Spleen (tissue), 11 donors: ENCODE data around the gene ERC2. TPM values are rescaled to one million over a fixed set of nuclear protein-coding genes. Genes with fewer than 3 reads are reported as not detected.

Experiments used
- DNase-seq: peaks from one replicate; pipeline ENCODE4 v3.0.0-alpha.2; 2020
- H3K27ac ChIP-seq, 8 donors: fragments of 200-600 bp; sonication (generic) in 7 of 8; 1 replicate in 4 of 8; 2 replicates in 4 of 8; pipeline versions ENCODE4 v1.5.0 to v1.8.0; 2016 to 2021; ENCODE audit warnings: inconsistent platforms in 4 of 8, mild to moderate bottlenecking in 4 of 8, moderate library complexity in 1 of 8
- H3K27me3 ChIP-seq, 7 donors: fragments of 200-600 bp; sonication (generic) in 6 of 7; replicated peaks in 1 of 7; 1 replicate in 4 of 7; 2 replicates in 3 of 7; pipeline versions ENCODE4 v1.5.0 to v1.8.0; 2016 to 2021; ENCODE audit warnings: inconsistent platforms in 3 of 7, mild to moderate bottlenecking in 1 of 7
- H3K36me3 ChIP-seq, 6 donors: fragments of 200-600 bp; sonication (generic) in 5 of 6; 1 replicate in 4 of 6; 2 replicates in 2 of 6; pipeline versions ENCODE4 v1.5.0 to v1.8.0; 2016 to 2021; ENCODE audit warnings: inconsistent platforms in 2 of 6
- H3K4me1 ChIP-seq, 6 donors: fragments of 200-600 bp; sonication (generic) in 5 of 6; 1 replicate in 3 of 6; 2 replicates in 3 of 6; pipeline versions ENCODE4 v1.5.0 to v1.8.0; 2016 to 2021; ENCODE audit warnings: inconsistent platforms in 3 of 6
- H3K4me3 ChIP-seq, 8 donors: fragments of 200-600 bp; sonication (generic) in 7 of 8; 1 replicate in 4 of 8; 2 replicates in 4 of 8; pipeline versions ENCODE4 v1.5.0 to v1.8.0; 2016 to 2021; ENCODE audit warnings: inconsistent platforms in 4 of 8, mild to moderate bottlenecking in 4 of 8, moderate library complexity in 2 of 8
- H3K9me3 ChIP-seq, 8 donors: fragments of 200-600 bp; sonication (generic) in 7 of 8; 1 replicate in 4 of 8; 2 replicates in 4 of 8; pipeline versions ENCODE4 v1.5.0 to v1.8.0; 2016 to 2021; ENCODE audit warnings: inconsistent platforms in 4 of 8
- CTCF ChIP-seq, 11 experiments: fragments of 200-600 bp in 7 of 11; fragments of 450-650 bp in 4 of 11; sonication (generic) in 4 of 11; IDR thresholded peaks in 8 of 11; conservative IDR thresholded peaks in 3 of 11; 1 replicate in 7 of 11; 2 replicates in 4 of 11; pipeline versions ENCODE4 v1.4.0 to v1.8.0; 2016 to 2021; ENCODE audit warnings: antibody characterized with exemption in 11 of 11, inconsistent platforms in 4 of 11, mild to moderate bottlenecking in 1 of 11
- POLR2A ChIP-seq, 3 donors: fragments of 450-650 bp; IDR thresholded peaks; one replicate each; pipeline ENCODE4 v1.5.1; 2017; ENCODE audit warnings: antibody characterized with exemption in 3 of 3, mild to moderate bottlenecking in 1 of 3
- POLR2AphosphoS5 ChIP-seq, 3 donors: sonication (generic); formaldehyde crosslinking; IDR thresholded peaks; one replicate each; pipeline ENCODE4 v1.5.1; 2017; ENCODE audit warnings: antibody characterized with exemption in 3 of 3
- WGBS, 5 donors: extraction: QIAGEN DNeasy Blood & Tissue Kit in 3 of 5; methylation state at CpG; one replicate each; pipeline versions ENCODE4 v1.1.5 to v1.1.7; 2013 to 2018; 5-methylcytosine and 5-hydroxymethylcytosine counted together
- intact Hi-C: fragments of 100-400 bp; cut with DNase I; formaldehyde crosslinking; loops from one replicate; pipeline ENCODE4 v1.15.0; 2023; ENCODE audit warnings: low total_unique reads
- polyA plus RNA-seq, 3 donors: library from polyadenylated mRNA; stranded (reverse); fragments of 200-250 nt; gene quantifications; one replicate each; pipeline ENCODE4 v1.2.1, GENCODE V29; 2013
- total RNA-seq, 7 donors: library from RNA; depleted of rRNA in 3 of 7; stranded (reverse); fragments of >200 nt in 3 of 7; fragmentation: NEBNext Ultra II Directional in 4 of 7; extraction: Animal tissue kit (Norgen Biotek cat#: 25700) in 4 of 7; gene quantifications; one replicate each; pipeline versions ENCODE4 v1.1.0 to v1.2.1, GENCODE V29; 2016 to 2021
- donor health status: healthy with polysubstance abuse.
- donor health status: DM: no; HTN: no; CAD: no; lungs with moderate emphysema.
- donor health status: DM: no; HTN: no; CAD: no.
- donor health status: Bipolar disorder and iron deficiency.
- donor health status: healthy.
- donor health status: DM: no; HTN: no; CAD: no.
- donor health status: DM: yes; HTN: yes; CAD: no.

Gene ERC2
- total and polyA plus RNA-seq, 10 donors, result 0.04 to 4.9 (median 0.39) TPM

DNA sequence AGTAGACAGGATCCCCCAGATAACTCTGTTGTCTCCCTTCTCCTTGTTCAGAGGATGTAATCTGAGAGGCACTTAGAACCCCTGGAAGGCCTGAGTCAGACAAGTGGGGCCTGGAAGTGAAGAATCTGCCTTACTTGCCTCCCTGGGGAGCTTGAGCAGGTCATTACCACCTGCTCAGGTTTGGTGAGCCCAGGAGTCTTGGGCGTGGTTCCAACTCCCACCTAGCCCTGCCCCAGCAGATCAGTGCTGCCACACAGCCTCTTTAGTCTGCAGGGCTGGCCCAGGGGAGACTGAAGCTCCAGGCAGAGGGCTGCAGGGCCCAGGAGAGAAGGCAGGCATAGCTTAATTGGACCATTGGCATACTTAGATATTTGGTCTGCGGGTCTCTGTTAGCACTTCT is 230.0 kb downstream of the ERC2 start:
- TF ChIP-seq POLR2AphosphoS5 (IDR thresholded peaks at IDR 0.05) (no peak), POLR2A (IDR thresholded peaks at IDR 0.05) (no peak), CTCF (IDR thresholded peaks at IDR 0.05 in 8 of 11, conservative IDR thresholded peaks at IDR 0.05 in 3 of 11) (no peak)
- Histone ChIP-seq H3K36me3 (no peaks in the 10 kb centered on the region), H3K9me3 (no peaks in the 10 kb centered on the region), H3K4me3 (no peak overlapping the region), H3K27ac (no peak overlapping the region), H3K27me3 (no peaks in the 10 kb centered on the region), H3K4me1 (no peaks in the 10 kb centered on the region)
- 75 to 81% (median 80%) methylated on average over 2 of the region's 2 CpGs for WGBS, 5 donors
- DNase-seq, result no peak
- intact Hi-C loops, result no loop called here

DNA sequence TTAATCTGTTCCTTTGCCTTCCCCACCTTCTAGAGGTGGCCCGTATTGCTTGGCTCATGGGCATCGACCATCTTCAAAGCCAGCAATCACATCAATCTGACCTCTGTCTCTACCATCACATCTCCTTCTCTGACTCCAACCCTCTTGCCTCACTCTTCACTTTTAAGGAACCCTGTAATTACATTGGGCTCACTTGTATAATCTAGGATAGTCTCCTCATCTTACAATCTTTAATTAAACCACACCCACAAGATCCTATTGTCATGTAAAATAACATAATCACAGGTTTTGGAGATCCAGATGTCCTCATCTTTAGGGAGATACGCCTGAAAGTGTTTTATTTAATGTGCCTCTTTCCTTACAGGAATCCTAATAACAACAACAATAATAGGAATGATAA is 234.5 kb downstream of the ERC2 start:
- DNase-seq, result no peak
- Histone ChIP-seq H3K4me3 (no peak overlapping the region), H3K4me1 (no peaks in the 10 kb centered on the region), H3K27me3 (no peaks in the 10 kb centered on the region), H3K36me3 (no peaks in the 10 kb centered on the region), H3K9me3 (no peaks in the 10 kb centered on the region), H3K27ac (no peak overlapping the region)
- intact Hi-C loops, result no loop called here
- TF ChIP-seq CTCF (IDR thresholded peaks at IDR 0.05 in 8 of 11, conservative IDR thresholded peaks at IDR 0.05 in 3 of 11), result no peak
- TF ChIP-seq POLR2AphosphoS5 (IDR thresholded peaks at IDR 0.05), result no peak
- no peak for TF ChIP-seq POLR2A (IDR thresholded peaks at IDR 0.05)
- 77 to 91% (median 85%) methylated on average over 3 of the region's 3 CpGs for WGBS, 5 donors

- Histone ChIP-seq H3K9me3 (no peaks in the 10 kb centered on the region), H3K4me3 (no peak overlapping the region), H3K27me3 (peaks cover 0 to 4% (median 0%) of the 10 kb centered on the region in 7 donors), H3K4me1 (no peaks in the 10 kb centered on the region), H3K27ac (no peak overlapping the region), H3K36me3 (no peaks in the 10 kb centered on the region)
- no peak for TF ChIP-seq POLR2AphosphoS5 (IDR thresholded peaks at IDR 0.05)
- no peak for TF ChIP-seq POLR2A (IDR thresholded peaks at IDR 0.05)
- TF ChIP-seq CTCF (IDR thresholded peaks at IDR 0.05 in 8 of 11, conservative IDR thresholded peaks at IDR 0.05 in 3 of 11), result no peak
- DNase-seq, result no peak
- WGBS, 5 donors, result 89 to 100% (median 95%) methylated on average over 1 of the region's 1 CpG
- intact Hi-C loops, result no loop called here
These were observed 239.0 kb downstream of the ERC2 start for GRCh38 chr3:56229311-56229710.

- H3K27me3 ChIP-seq, result no peaks in the 10 kb centered on the region
- no peaks in the 10 kb centered on the region for H3K36me3 ChIP-seq
- intact Hi-C loops, result no loop called here
- 52 to 76% (median 68%) methylated on average over 2 of the region's 2 CpGs for WGBS, 5 donors
- H3K27ac ChIP-seq, result no peak overlapping the region
- no peaks in the 10 kb centered on the region for H3K9me3 ChIP-seq
- no peaks in the 10 kb centered on the region for H3K4me1 ChIP-seq
- no peak for TF ChIP-seq POLR2A (IDR thresholded peaks at IDR 0.05)
- no peak for TF ChIP-seq CTCF (IDR thresholded peaks at IDR 0.05 in 8 of 11, conservative IDR thresholded peaks at IDR 0.05 in 3 of 11)
- TF ChIP-seq POLR2AphosphoS5 (IDR thresholded peaks at IDR 0.05), result no peak
- DNase-seq, result no peak
- H3K4me3 ChIP-seq, result no peak overlapping the region
These were observed 245.4 kb downstream of the ERC2 start for GRCh38 chr3:56222866-56223265.
